Left colon (tissue), 2 donors: ENCODE data around the gene CAPN12. TPM values are rescaled to one million over a fixed set of nuclear protein-coding genes. Genes with fewer than 3 reads are reported as not detected.

Source experiments
- ATAC-seq: fragments of 200-7000 bp; cut with Tn5 transposase; one replicate; pipeline ENCODE4 v1.9.1; 2020; ENCODE audit warnings: mild to moderate bottlenecking, moderate library complexity
- DNase-seq, 2 donors: peaks; one replicate each; pipeline ENCODE4 v3.0.0-alpha.2; 2020
- intact Hi-C, 2 donors: fragments of 100-400 bp; cut with DNase I in 1 of 2; cut with micrococcal nuclease in 1 of 2; formaldehyde crosslinking; loops; one replicate each; pipeline versions ENCODE4 v1.11.2 to v1.14.0; 2022; cut with DNase I, micrococcal nuclease
- total RNA-seq, 2 donors: library from RNA; stranded (reverse); fragmentation: NEBNext Ultra II Directional; extraction: Animal tissue kit (Norgen Biotek cat#: 25700); gene quantifications; one replicate each; pipeline ENCODE4 v1.2.1, GENCODE V29; 2021
- donor health status: DM: no; HTN: no; CAD: no.
- donor health status: DM: yes; HTN: yes; CAD: no.

Gene CAPN12
- total RNA-seq, 2 donors from 2014 or later, result 10.1 to 10.2 TPM

DNA sequence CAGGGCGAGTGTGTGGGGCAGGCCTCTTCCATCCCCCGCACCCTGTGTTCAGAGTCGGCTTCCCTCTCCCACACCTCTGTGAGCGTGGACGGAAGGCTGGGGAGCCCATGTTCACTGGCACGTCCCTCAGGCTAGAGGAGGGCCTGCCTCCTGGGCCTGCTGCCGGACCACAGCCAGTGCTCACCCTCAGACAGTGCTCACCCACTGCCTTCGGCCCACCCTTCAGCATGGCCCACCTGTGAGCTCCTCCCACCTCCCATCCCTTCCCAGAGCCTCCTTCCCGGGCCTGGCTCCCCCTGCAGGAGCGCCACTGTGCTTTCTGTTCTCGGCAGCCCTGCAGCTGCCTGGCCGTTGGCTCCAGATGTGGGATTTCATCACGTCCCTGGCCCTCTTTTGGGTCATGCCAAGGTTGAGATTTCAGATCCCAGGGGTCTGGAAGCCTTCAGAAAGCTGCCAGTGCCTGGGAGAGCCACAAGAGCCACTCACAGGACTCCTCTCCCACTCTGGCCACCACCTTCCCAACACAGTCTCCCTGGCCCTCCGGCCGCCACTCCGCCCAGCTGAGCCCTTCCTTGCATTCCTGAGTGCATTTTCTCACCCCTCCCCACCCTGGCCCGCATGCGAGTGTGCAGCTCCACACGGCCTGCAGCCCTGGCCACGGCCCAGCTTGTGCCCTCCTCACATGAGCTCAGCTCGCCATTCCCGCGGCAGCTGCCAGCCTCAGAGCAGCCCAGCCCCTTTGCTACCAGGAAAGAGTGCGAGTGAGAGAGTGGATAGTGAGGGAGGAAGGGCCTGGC is 25.3 kb downstream of the CAPN12 start:
- DNase-seq, result no peak
- peak; percentile 12 for ATAC-seq
- intact Hi-C loops, result loop anchor here in 1 of 2 donors (10.0 kb wide), 1 partner anchor 64 kb away; no protein-coding TSS in a partner anchor

DNA sequence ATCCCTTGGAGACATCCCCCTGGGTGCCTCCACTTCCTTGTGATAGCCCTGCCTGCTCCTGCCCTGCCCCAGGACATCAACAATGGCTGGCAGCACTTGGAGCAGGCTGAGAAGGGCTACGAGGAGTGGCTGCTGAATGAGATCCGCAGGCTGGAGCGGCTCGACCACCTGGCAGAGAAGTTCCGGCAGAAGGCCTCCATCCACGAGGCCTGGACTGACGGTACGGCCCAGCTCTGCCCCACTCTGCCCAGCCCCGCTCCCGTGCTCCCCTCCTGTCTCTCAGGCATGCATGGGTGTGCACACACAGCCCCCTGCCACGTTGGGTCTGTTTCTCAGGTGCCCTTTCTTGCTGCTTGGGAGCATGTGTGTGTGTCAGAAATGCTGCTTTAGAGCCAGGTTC is 26.4 kb downstream of the CAPN12 start:
- intact Hi-C loops, result loop anchor here in 1 of 2 donors (10.0 kb wide), 1 partner anchor 63 kb away; no protein-coding TSS in a partner anchor
- ATAC-seq (no peak), DNase-seq (no peak)

- no peak for DNase-seq
- intact Hi-C loops, result loop anchor here in 1 of 2 donors (10.0 kb wide), 1 partner anchor 62 kb away; no protein-coding TSS in a partner anchor
These were observed 27.2 kb downstream of the CAPN12 start for GRCh38 chr19:38717051-38717450.

DNA sequence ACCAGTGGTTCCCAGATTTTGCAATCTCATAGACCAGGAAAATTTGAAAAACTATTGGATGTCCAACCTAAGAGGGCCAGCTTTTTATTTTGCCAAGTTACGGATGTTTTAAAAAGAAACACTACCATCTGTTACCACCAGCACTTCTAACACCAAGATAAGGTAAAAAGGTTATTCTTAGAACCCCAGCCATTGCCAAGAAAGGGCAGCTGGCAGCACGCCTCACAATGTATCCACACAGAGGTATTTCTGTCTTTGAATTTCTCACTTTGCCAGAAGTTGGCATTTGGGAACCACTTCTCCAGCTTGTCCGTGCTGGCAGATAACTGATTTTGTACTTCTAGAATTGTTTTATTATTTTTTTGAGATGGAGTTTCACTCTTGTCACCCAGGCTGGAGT is 28.7 kb downstream of the CAPN12 start:
- DNase-seq, result no peak
- no peak for ATAC-seq
- intact Hi-C loops, result loop anchor here in 1 of 2 donors (10.0 kb wide), 1 partner anchor 61 kb away; no protein-coding TSS in a partner anchor

More at GRCh38 chr19:38717051-38717450, 27.2 kb downstream of the CAPN12 start:
- no peak for ATAC-seq

DNA sequence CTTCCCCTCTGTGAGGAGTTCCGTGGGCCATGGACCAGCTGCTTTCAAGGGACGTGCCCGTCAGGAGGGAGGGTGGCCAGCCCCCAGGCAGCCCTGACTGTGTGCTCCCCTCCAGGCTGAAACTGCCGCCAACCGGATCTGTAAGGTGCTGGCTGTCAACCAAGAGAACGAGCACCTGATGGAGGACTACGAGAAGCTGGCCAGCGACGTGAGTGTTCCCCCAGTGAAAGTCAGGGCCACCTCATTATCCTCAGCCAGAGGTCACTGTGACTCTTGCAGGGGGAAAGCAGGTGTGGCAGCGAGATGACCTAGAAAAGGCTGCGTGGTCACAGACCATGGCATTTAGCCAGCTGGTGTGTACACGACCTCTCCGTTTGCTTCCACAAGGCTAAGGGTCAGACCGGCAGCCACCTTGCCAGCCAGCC is 29.9 kb downstream of the CAPN12 start:
- DNase-seq (no peak), ATAC-seq (no peak)
- intact Hi-C loops, result loop anchor here in 1 of 2 donors (10.0 kb wide), 1 partner anchor 60 kb away; no protein-coding TSS in a partner anchor

DNA sequence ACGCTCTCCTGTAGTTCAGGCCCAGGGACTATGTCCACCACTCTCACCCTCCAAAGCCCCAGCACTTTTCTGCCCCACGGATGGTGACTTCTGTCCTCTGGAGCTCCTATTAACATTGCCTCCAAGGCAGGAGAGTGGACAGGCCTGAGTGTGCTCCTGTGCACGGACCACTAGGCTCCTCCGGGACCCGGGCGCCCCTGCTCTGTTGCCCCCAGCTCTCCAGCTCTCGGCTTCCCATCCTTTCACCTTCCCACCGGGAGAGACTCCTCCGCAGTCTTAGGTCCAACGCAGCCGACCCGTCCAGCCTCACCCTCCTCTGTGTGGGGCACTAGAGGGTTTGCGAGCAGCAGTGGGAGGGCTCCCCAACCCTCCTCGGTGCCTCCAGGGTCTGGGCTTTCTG is 30.4 kb downstream of the CAPN12 start:
- ATAC-seq (no peak), DNase-seq (no peak)
- intact Hi-C loops, result loop anchor here in 1 of 2 donors (10.0 kb wide), 1 partner anchor 59 kb away; no protein-coding TSS in a partner anchor

DNA sequence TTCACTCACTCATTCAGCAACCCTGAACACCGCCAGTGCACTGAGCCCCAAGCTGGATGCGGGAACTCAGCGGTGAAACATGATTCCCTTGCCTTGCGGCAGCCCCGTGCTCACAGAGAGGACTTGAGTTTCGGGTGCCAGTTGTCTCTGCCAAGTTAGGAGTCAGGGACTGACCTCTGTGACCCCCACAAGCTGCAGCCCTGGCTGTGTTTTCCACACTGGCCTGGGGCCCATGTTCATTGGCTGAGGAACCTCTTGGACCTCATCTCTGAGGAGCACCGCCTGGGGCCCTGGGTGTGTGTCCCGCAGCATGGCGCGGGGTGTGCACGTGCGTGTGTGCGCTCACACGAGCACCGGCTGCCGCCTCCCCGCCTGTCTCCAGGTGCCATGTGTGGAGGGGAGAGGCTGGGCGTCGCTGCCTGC is 31.0 kb downstream of the CAPN12 start:
- DNase-seq (no peak), ATAC-seq (peak; percentile 6)
- intact Hi-C loops, result loop anchor here in 1 of 2 donors (10.0 kb wide), 1 partner anchor 58 kb away; no protein-coding TSS in a partner anchor

GRCh38 chr19:38712161-38712748 is 32.0 kb downstream of the CAPN12 start:
- ATAC-seq (no peak), DNase-seq (no peak)
- intact Hi-C loops, result loop anchor here in 1 of 2 donors (10.0 kb wide), 1 partner anchor 57 kb away; no protein-coding TSS in a partner anchor

- intact Hi-C loops, result loop anchor here in 1 of 2 donors (10.0 kb wide), 1 partner anchor 57 kb away; no protein-coding TSS in a partner anchor
- peak; percentile 5 for ATAC-seq
- DNase-seq, result peak in 1 of 2 donors; percentile 69
These were observed 32.5 kb downstream of the CAPN12 start for GRCh38 chr19:38711726-38712153.

DNA sequence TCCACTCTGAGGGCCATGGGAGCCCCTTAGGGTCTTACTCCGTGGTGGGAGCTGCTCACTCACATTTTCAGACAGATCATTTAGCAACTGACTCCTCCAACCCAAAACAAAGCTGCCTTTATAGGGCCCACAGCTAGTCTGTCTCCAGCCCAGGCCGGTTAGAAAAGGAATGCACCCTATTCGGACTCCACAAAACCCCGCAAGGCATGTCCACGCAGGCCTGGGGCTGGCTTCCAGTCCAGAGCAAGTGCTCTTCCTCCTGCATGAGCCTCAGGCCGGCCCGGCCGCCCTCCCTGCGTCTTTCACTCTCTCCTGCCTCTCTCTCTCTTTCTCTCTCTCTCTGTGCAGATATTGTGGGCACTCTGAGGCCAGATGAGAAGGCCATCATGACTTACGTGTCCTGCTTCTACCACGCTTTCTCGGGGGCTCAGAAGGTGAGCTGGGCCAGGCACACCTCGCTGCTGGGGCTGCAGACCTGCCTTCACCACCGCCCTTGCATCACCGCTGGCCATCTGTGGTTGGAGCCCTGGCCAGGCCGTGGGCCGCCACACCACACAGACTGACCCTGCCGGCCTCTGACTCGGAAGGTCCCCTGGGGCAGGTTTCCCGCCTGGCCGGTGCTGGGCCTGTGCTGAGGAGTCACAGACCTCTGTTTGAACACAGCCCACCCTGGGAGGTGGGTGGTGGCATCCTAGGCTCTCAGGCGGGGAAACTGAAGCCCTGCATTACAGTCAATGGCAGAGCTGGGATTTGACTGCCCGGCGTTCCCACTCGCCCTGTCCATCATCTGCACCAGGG is 33.1 kb downstream of the CAPN12 start:
- DNase-seq (no peak), ATAC-seq (peak; percentile 1)
- intact Hi-C loops, result loop anchor here in 1 of 2 donors (10.0 kb wide), 1 partner anchor 56 kb away; no protein-coding TSS in a partner anchor

DNA sequence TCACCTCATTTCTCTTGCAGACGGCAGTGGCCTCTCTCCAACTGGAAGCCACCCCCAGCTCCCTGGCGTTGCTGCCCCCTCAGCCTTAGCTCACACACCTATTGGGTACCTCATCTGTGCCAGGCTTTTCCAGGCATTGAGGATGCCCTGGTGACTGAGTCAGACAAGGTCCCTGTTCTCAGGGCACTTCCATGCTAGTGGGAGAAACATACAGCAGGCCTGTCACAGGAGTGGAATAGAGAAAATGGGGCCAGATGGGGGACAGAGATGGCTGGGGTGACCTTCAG is 33.9 kb downstream of the CAPN12 start:
- ATAC-seq (no peak), DNase-seq (no peak)
- intact Hi-C loops, result loop anchor here in 1 of 2 donors (10.0 kb wide), 1 partner anchor 56 kb away; no protein-coding TSS in a partner anchor

DNA sequence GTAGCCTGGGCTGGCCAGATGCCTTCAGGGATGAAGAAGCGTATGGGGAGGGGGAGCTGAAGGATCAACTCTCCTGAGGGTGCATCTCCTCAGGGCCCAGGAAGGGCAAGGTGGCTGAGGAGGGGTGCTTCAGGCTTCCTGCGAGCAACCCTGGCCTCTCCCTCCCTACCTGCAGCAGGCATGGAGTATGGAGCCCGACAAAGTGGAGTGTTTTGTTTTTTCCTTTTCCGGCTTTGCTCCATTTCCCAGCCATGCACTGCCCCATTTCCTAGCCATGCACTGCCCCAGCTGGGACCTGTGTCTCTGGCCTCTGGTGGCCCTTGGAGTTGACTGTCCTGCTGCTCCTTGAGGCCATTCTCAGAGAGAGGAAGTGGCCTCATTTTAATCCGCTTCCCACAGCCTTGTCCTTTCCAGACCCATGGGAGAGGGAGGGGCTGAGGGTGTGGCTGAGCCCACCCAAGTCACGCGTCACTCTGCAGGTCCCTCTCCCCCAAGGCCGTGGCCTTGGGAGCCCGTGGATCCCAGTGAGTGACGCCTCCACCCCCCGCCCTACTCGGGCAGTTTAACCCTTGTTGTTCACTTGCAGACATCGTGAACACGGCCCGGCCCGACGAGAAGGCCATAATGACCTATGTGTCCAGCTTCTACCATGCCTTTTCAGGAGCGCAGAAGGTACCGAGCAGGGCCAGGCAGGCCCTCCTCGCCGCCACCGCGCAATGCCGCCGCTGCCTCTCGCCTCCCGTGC is 34.4 kb downstream of the CAPN12 start:
- no peak for ATAC-seq
- DNase-seq, result no peak
- intact Hi-C loops, result loop anchor here in 1 of 2 donors (10.0 kb wide), 1 partner anchor 55 kb away; no protein-coding TSS in a partner anchor

- DNase-seq, result no peak
- intact Hi-C loops, result no loop called here
- ATAC-seq, result no peak
These were observed 35.2 kb downstream of the CAPN12 start for GRCh38 chr19:38709119-38709518.

- DNase-seq (no peak), ATAC-seq (no peak)
- intact Hi-C loops, result no loop called here
These were observed 35.8 kb downstream of the CAPN12 start for GRCh38 chr19:38708413-38709024.

GRCh38 chr19:38707512-38708114 is 36.7 kb downstream of the CAPN12 start:
- intact Hi-C loops, result no loop called here
- DNase-seq (peak; percentile 61 to 64), ATAC-seq (peak; percentile 62)

GRCh38 chr19:38706792-38707511 is 37.3 kb downstream of the CAPN12 start:
- peak; percentile 0 for ATAC-seq
- intact Hi-C loops, result no loop called here
- no peak for DNase-seq
